Esophagus muscularis mucosa (tissue), 4 donors: ENCODE measurements around the gene MTA2. TPM values are rescaled to one million over a fixed set of nuclear protein-coding genes. Genes with fewer than 3 reads are reported as not detected.
"Not testable (repeated sequence)": the region's sequence is repeated elsewhere in the genome, so short reads cannot be mapped to it uniquely, and the experiment has no call there.

ENCODE experiments used
- DNase-seq: peaks from one replicate; pipeline ENCODE4 v3.0.0-alpha.2; 2017; ENCODE audit errors: extremely low spot score
- H3K27ac ChIP-seq, 4 donors: fragments of 200-600 bp; sonication (generic); replicated peaks in 1 of 4; 1 replicate in 3 of 4; 2 replicates in 1 of 4; pipeline ENCODE4 v1.5.1; 2016 to 2019; ENCODE audit warnings: mild to moderate bottlenecking in 1 of 4
- H3K27me3 ChIP-seq, 4 donors: fragments of 200-600 bp; sonication (generic); one replicate each; pipeline versions ENCODE4 v1.5.1 to v1.6.0; 2016 to 2019
- H3K36me3 ChIP-seq, 4 donors: fragments of 200-600 bp; sonication (generic); one replicate each; pipeline ENCODE4 v1.5.1; 2016 to 2019
- H3K4me1 ChIP-seq, 4 donors: fragments of 200-600 bp; sonication (generic); one replicate each; pipeline ENCODE4 v1.5.1; 2016 to 2019
- H3K4me3 ChIP-seq, 4 donors: fragments of 200-600 bp; sonication (generic); 1 replicate in 2 of 4; 2 replicates in 2 of 4; pipeline ENCODE4 v1.5.1; 2016 to 2019; ENCODE audit warnings: mild to moderate bottlenecking in 4 of 4, moderate library complexity in 1 of 4
- H3K9me3 ChIP-seq, 4 donors: fragments of 200-600 bp; sonication (generic); 1 replicate in 3 of 4; 2 replicates in 1 of 4; pipeline ENCODE4 v1.5.1; 2016 to 2019
- EP300 ChIP-seq: sonication (generic); formaldehyde crosslinking; IDR thresholded peaks from one replicate; pipeline ENCODE4 v1.6.1; 2017; ENCODE audit warnings: antibody characterized with exemption
- POLR2A ChIP-seq: fragments of 450-650 bp; IDR thresholded peaks from one replicate; pipeline ENCODE4 v1.6.1; 2017; ENCODE audit warnings: antibody characterized with exemption, moderate library complexity, mild to moderate bottlenecking, low read depth
- POLR2AphosphoS5 ChIP-seq, 2 donors: sonication (generic); formaldehyde crosslinking; IDR thresholded peaks; one replicate each; pipeline ENCODE4 v1.6.1; 2017; ENCODE audit warnings: antibody characterized with exemption in 2 of 2
- WGBS: methylation state at CpG from one replicate; pipeline ENCODE4 v1.1.5; 2018; 5-methylcytosine and 5-hydroxymethylcytosine counted together
- intact Hi-C: fragments of 100-400 bp; cut with DNase I; formaldehyde crosslinking; loops from one replicate; pipeline ENCODE4 v1.15.1; 2023
- total RNA-seq, 4 donors: library from RNA; depleted of rRNA; stranded (reverse); fragments of >200 nt; gene quantifications; one replicate each; pipeline versions ENCODE4 v1.1.0 to v1.2.1, GENCODE V29; 2016
- TF ChIP-seq, protein P1 (sequence below), 3 experiments: fragments of 200-600 bp in 2 of 3; fragments of 450-650 bp in 1 of 3; sonication (generic) in 2 of 3; IDR thresholded peaks; one replicate each; pipeline ENCODE4 v1.5.1; 2017 to 2019; ENCODE audit warnings: antibody characterized with exemption in 3 of 3, mild to moderate bottlenecking in 2 of 3, moderate library complexity in 1 of 3

The MTA2 gene
- total RNA-seq, 4 donors from 2014 or later, result 60.2 to 91.4 (median 88.3) TPM

DNA sequence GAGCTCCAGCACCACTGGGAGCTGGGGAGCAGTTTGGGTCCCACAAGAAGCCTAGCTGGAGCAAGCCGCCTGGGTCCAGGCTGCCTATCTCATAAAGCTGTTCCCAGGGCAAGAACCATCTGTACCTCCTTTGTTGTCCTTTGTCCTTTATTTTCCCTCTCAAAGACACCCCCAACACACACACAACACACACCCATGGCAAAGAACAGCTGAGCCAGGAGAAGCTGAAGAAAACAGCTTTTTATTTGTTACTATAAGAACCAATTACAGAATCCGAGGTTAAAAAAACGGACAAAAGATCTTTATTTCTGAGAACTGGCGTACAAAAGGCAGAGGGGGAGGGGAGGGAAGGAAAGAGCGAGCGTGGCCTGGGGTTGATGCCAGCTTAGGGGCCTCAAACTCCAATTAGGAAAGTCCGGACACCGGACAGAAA lies 8.7 kb downstream of the MTA2 start:
- intact Hi-C loops, result loop anchor here (10.0 kb wide), 1 partner anchor 262 kb away; no protein-coding TSS in a partner anchor
- Histone ChIP-seq H3K4me1 (peaks cover 33 to 51% (median 40%) of the 10 kb centered on the region in 4 donors), H3K4me3 (no peak overlapping the region), H3K27me3 (no peaks in the 10 kb centered on the region), H3K27ac (peak overlapping the region; percentile 92 to 97 (median 94)), H3K36me3 (peaks cover 42 to 58% (median 55%) of the 10 kb centered on the region in 4 donors), H3K9me3 (no peaks in the 10 kb centered on the region)
- no peak for DNase-seq
- WGBS, result 66% methylated on average over 8 of the region's 8 CpGs
- TF ChIP-seq, protein P1, sequence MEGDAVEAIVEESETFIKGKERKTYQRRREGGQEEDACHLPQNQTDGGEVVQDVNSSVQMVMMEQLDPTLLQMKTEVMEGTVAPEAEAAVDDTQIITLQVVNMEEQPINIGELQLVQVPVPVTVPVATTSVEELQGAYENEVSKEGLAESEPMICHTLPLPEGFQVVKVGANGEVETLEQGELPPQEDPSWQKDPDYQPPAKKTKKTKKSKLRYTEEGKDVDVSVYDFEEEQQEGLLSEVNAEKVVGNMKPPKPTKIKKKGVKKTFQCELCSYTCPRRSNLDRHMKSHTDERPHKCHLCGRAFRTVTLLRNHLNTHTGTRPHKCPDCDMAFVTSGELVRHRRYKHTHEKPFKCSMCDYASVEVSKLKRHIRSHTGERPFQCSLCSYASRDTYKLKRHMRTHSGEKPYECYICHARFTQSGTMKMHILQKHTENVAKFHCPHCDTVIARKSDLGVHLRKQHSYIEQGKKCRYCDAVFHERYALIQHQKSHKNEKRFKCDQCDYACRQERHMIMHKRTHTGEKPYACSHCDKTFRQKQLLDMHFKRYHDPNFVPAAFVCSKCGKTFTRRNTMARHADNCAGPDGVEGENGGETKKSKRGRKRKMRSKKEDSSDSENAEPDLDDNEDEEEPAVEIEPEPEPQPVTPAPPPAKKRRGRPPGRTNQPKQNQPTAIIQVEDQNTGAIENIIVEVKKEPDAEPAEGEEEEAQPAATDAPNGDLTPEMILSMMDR (IDR thresholded peaks at IDR 0.05), result no peak
- no peak for TF ChIP-seq POLR2AphosphoS5 (IDR thresholded peaks at IDR 0.05)
- no peak for TF ChIP-seq POLR2A
- no peak for TF ChIP-seq EP300

GRCh38 chr11:62592146-62592815 lies 9.4 kb downstream of the MTA2 start:
- 25% methylated on average over 9 of the region's 17 CpGs for WGBS
- H3K4me1 ChIP-seq, result peaks cover 33 to 44% (median 40%) of the 10 kb centered on the region in 4 donors
- intact Hi-C loops, result loop anchor here (10.0 kb wide), 1 partner anchor 263 kb away; no protein-coding TSS in a partner anchor
- H3K27ac ChIP-seq, result peak overlapping the region; percentile 92 to 97 (median 94)
- peak overlapping the region; percentile 72 to 93 (median 76) for H3K4me3 ChIP-seq
- TF ChIP-seq, protein P1 (IDR thresholded peaks at IDR 0.05), result no peak
- TF ChIP-seq POLR2A (no peak), EP300 (no peak), POLR2AphosphoS5 (IDR thresholded peaks at IDR 0.05) (no peak)
- DNase-seq, result no peak
- no peaks in the 10 kb centered on the region for H3K9me3 ChIP-seq
- no peaks in the 10 kb centered on the region for H3K27me3 ChIP-seq
- H3K36me3 ChIP-seq, result peaks cover 35 to 58% (median 54%) of the 10 kb centered on the region in 4 donors

DNA sequence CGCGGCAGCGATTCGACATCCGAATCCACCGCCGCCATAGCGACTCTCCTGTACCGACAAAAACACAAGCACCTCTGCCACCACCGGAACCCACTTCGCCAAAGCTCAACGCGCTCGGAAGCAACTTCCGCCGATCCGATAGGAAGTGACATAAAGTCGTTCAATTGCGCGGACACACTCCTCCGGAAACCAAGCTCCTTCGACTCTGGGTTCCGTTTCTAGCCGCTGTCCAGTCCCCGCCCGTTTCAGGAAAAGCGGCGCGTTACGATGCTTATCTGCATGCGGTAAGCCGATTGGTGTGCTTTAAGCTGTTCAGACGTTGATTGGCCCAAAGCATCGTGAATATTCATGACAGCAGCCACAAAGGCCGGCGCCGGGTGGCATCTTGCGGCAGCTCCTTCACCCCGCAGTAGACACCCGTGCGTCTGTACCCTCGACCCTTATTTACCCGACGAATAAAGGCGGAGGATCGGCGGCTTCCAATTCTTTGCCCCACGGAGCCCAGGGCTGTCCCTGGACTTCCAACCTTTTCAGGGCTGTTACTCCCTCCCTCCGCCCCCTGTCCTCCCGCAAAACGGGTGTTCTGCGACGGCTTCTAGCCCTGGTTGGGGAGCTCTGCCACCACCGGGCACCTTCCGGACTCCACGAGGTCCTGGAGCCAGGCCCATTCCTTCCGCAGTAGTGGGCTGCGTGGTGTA lies 10.1 kb downstream of the MTA2 start, which contains the start of gene TUT1:
Gene TUT1 (minus strand): TSS at position 76 of the 698 bp plus-strand sequence. CDS start 38 bp downstream, at position 38.
- intact Hi-C loops, result loop anchor here (10.0 kb wide), 1 partner anchor 263 kb away; no protein-coding TSS in a partner anchor
- WGBS, result under 1% methylated on average over 48 of the region's 58 CpGs
- TF ChIP-seq POLR2A (peak; percentile 65), EP300 (no peak), POLR2AphosphoS5 (IDR thresholded peaks at IDR 0.05) (peak; percentile 98 to 99)
- TF ChIP-seq, protein P1 (IDR thresholded peaks at IDR 0.05), result peak in 1 of 3 experiments; percentile 4

DNA sequence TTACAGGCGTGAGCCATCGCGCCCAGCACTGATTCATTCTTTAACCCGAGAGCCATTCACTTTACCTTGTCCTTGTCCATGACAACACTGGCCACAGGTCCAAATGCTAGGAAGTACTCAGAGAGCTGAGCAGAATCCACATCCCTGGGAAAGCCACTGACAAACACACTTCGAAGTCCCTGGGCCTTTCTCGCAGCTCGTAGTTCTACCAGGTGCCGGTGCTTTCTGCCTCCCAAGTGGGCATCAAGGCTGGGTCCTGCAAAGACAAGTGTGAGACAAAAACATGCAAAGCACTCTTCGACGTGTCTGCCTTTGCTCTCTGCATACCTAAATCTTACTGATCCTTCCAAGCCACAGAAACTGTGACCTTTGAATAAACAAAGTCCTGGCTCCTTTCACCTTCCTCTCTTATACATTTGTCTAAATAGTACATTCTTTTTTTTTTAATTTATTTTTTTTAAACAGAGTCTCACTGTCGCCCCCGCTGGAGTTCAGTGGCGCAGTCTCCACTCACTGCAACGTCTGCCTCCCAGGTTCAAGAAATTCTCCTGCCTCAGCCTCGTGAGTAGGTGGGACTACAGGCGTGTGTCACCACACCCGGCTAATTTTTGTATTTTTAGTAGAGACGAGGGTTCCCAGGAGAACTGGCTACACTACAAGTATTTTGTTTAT lies 12.6 kb downstream of the MTA2 start:
- no peak for TF ChIP-seq POLR2AphosphoS5 (IDR thresholded peaks at IDR 0.05)
- TF ChIP-seq, protein P1 (IDR thresholded peaks at IDR 0.05), result no peak
- 60% methylated on average over 18 of the region's 18 CpGs for WGBS
- Histone ChIP-seq H3K36me3 (peaks cover 20 to 55% (median 44%) of the 10 kb centered on the region in 4 donors), H3K4me1 (peaks cover 33 to 41% (median 39%) of the 10 kb centered on the region in 4 donors), H3K27ac (no peak overlapping the region), H3K9me3 (no peaks in the 10 kb centered on the region), H3K27me3 (no peaks in the 10 kb centered on the region), H3K4me3 (no peak overlapping the region)
- no peak for DNase-seq
- intact Hi-C loops, result no loop called here

More for the DNA sequence above, 10.1 kb downstream of the MTA2 start, which contains the start of gene TUT1:
- Histone ChIP-seq H3K36me3 (peaks cover 29 to 58% (median 51%) of the 10 kb centered on the region in 4 donors), H3K4me1 (peaks cover 33 to 42% (median 40%) of the 10 kb centered on the region in 4 donors), H3K27ac (peak within 1 kb of the TSS; percentile 92 to 97 (median 94)), H3K27me3 (no peaks in the 10 kb centered on the region), H3K4me3 (peak within 1 kb of the TSS; percentile 72 to 93 (median 76)), H3K9me3 (no peaks in the 10 kb centered on the region)
- peak; percentile 99 for DNase-seq

DNA sequence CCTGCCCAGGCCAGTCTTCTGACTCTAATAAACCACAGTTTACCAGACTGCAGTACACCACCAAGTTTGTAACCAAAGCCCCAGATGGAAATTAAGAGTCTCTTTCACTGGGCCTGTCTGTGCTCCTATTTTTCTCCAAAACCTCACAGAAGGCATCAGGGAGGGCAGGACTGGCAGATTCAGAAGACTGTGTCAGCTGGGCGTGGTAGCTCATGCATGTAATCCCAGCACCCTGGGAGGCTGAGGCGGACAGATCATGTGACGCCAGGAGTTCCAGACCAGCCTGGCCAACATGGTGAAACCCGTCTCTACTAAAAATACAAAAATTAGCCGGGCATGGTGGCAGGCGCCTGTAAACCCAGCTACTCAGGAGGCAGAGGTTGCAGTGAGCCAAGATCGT lies 16.3 kb downstream of the MTA2 start:
- H3K9me3 ChIP-seq, DNase-seq, H3K27ac ChIP-seq, H3K27me3 ChIP-seq, H3K4me3 ChIP-seq, intact Hi-C loops: not testable (repeated sequence)
- WGBS, result 98% methylated on average over 7 of the region's 7 CpGs
- Histone ChIP-seq H3K4me1 (peaks cover 6 to 12% (median 11%) of the 10 kb centered on the region in 4 donors), H3K36me3 (peaks cover 15 to 77% (median 54%) of the 10 kb centered on the region in 4 donors)

- H3K36me3 ChIP-seq, result peaks cover 25 to 90% (median 64%) of the 10 kb centered on the region in 4 donors
- H3K4me3 ChIP-seq, intact Hi-C loops, DNase-seq, H3K27me3 ChIP-seq, H3K9me3 ChIP-seq, H3K27ac ChIP-seq, H3K4me1 ChIP-seq: not testable (repeated sequence)
- WGBS, result 98% methylated on average over 4 of the region's 4 CpGs
Observed at GRCh38 chr11:62581735-62582134, 19.9 kb downstream of the MTA2 start.
